Lower leg skin (tissue), 3 donors: ENCODE results near the gene MAN1C1.

Experiments used
- POLR2A ChIP-seq, 2 donors: fragments of 450-650 bp; IDR thresholded peaks; one replicate each; pipeline ENCODE4 v1.6.1; 2016 to 2017; ENCODE audit warnings: antibody characterized with exemption in 2 of 2, mild to moderate bottlenecking in 1 of 2, moderate library complexity in 1 of 2
- TF ChIP-seq, protein P1 (sequence below), 3 donors: fragments of 450-650 bp; IDR thresholded peaks; one replicate each; pipeline ENCODE4 v1.5.1; 2016; ENCODE audit warnings: antibody characterized with exemption in 3 of 3, mild to moderate bottlenecking in 3 of 3, moderate library complexity in 2 of 3

DNA sequence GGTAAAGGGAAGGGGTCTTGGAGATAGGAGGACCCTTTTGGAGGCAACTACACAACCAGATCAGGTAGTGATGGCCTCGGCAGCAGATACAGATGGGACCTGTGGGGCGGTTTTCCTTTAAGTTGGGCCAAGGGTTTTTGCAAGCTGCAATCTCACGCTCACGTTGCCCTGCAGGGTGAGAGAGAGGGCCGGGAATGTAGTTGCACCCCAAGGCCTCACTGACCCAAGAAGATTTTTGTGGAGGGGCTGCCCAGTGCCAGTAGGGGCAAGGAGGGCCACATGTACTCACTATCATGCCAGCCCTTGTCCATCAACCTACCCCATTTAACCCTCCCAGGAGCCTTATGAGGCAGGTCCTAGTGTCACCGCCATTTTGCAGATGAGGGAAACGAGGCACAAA, 125.7 kb downstream of the MAN1C1 start:
- TF ChIP-seq, protein P1, sequence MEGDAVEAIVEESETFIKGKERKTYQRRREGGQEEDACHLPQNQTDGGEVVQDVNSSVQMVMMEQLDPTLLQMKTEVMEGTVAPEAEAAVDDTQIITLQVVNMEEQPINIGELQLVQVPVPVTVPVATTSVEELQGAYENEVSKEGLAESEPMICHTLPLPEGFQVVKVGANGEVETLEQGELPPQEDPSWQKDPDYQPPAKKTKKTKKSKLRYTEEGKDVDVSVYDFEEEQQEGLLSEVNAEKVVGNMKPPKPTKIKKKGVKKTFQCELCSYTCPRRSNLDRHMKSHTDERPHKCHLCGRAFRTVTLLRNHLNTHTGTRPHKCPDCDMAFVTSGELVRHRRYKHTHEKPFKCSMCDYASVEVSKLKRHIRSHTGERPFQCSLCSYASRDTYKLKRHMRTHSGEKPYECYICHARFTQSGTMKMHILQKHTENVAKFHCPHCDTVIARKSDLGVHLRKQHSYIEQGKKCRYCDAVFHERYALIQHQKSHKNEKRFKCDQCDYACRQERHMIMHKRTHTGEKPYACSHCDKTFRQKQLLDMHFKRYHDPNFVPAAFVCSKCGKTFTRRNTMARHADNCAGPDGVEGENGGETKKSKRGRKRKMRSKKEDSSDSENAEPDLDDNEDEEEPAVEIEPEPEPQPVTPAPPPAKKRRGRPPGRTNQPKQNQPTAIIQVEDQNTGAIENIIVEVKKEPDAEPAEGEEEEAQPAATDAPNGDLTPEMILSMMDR (IDR thresholded peaks at IDR 0.05), result no peak
- TF ChIP-seq POLR2A (IDR thresholded peaks at IDR 0.05), result no peak
